IMR-90 (cell line): ENCODE results near the gene EDEM1.

Experiments used
- POLR2A ChIP-seq: IDR thresholded peaks from 2 replicates; pipeline ENCODE4 v1.6.1; 2012; ENCODE audit warnings: mild to moderate bottlenecking, low read depth, low read length
- TF ChIP-seq, protein P1 (sequence below): conservative IDR thresholded peaks from 2 replicates; pipeline ENCODE4 v1.5.1; 2012; ENCODE audit warnings: mild to moderate bottlenecking, low read depth, low read length, improper control_type of control experiment

DNA sequence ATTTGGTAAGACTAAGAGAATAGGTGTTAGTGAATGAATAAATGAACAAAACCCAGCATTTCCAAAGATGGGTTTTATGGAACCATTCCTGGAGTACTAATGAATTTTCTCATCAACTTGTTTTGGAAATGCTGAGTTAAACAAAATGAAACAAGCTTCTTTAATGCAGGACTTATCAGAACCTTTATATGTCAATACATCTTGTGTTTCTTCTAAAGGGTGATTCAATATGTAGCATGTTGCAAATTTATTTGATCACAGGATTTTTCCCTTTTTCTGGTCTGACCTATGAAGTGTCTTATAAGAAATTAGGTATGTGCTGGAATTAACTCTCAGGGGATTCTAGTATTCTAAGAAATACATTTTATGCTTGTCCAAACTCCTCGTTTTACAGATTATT, 53.2 kb downstream of the EDEM1 start:
- TF ChIP-seq, protein P1, sequence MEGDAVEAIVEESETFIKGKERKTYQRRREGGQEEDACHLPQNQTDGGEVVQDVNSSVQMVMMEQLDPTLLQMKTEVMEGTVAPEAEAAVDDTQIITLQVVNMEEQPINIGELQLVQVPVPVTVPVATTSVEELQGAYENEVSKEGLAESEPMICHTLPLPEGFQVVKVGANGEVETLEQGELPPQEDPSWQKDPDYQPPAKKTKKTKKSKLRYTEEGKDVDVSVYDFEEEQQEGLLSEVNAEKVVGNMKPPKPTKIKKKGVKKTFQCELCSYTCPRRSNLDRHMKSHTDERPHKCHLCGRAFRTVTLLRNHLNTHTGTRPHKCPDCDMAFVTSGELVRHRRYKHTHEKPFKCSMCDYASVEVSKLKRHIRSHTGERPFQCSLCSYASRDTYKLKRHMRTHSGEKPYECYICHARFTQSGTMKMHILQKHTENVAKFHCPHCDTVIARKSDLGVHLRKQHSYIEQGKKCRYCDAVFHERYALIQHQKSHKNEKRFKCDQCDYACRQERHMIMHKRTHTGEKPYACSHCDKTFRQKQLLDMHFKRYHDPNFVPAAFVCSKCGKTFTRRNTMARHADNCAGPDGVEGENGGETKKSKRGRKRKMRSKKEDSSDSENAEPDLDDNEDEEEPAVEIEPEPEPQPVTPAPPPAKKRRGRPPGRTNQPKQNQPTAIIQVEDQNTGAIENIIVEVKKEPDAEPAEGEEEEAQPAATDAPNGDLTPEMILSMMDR, result no peak
- no peak for TF ChIP-seq POLR2A
